GM23338 (cell line): ENCODE measurements around the gene MRGPRE. TPM values are rescaled to one million over a fixed set of nuclear protein-coding genes. Genes with fewer than 3 reads are reported as not detected.

ENCODE experiments used
- ATAC-seq: fragments of 200-7000 bp; cut with Tn5 transposase; 3 replicates; pipeline ENCODE4 v1.9.1; 2020
- DNase-seq: peaks from one replicate; pipeline ENCODE4 v3.0.0-alpha.2; 2015; ENCODE audit warnings: low spot score
- H2AFZ ChIP-seq: fragments of 200-600 bp; sonication (generic); 2 replicates; pipeline ENCODE4 v1.8.0; 2016; ENCODE audit warnings: antibody characterized with exemption, mild to moderate bottlenecking, moderate library complexity
- H3F3A ChIP-seq: fragments of 200-600 bp; sonication (generic); replicated peaks from 2 replicates; pipeline ENCODE4 v1.8.0; 2017; ENCODE audit warnings: antibody characterized with exemption, mixed run types, low read depth
- H3K27ac ChIP-seq: fragments of 200-600 bp; sonication (generic); 2 replicates; pipeline ENCODE4 v1.6.1; 2016; ENCODE audit warnings: low read depth
- H3K27me3 ChIP-seq: fragments of 200-600 bp; sonication (generic); 2 replicates; pipeline ENCODE4 v1.8.0; 2016; ENCODE audit warnings: mild to moderate bottlenecking, mixed run types, moderate library complexity; ENCODE audit not compliant: insufficient read depth
- H3K36me3 ChIP-seq: fragments of 200-600 bp; sonication (generic); 2 replicates; pipeline ENCODE4 v1.8.0; 2016; ENCODE audit warnings: mild to moderate bottlenecking; ENCODE audit not compliant: insufficient read depth
- H3K4me1 ChIP-seq: fragments of 200-600 bp; sonication (generic); 2 replicates; pipeline ENCODE4 v1.8.0; 2016; ENCODE audit warnings: mild to moderate bottlenecking, moderate library complexity; ENCODE audit not compliant: insufficient read depth
- H3K4me2 ChIP-seq: fragments of 200-600 bp; sonication (generic); 2 replicates; pipeline ENCODE4 v1.7.1; 2017; ENCODE audit warnings: mixed run types
- H3K4me3 ChIP-seq: fragments of 200-600 bp; sonication (generic); 2 replicates; pipeline ENCODE4 v1.6.1; 2016; ENCODE audit warnings: mixed run types
- H3K79me2 ChIP-seq: fragments of 200-600 bp; sonication (generic); replicated peaks from 2 replicates; pipeline ENCODE4 v1.8.0; 2017; ENCODE audit warnings: mild to moderate bottlenecking; ENCODE audit not compliant: insufficient read depth
- H3K9me2 ChIP-seq: fragments of 200-600 bp; sonication (generic); 2 replicates; pipeline ENCODE4 v1.8.0; 2017; ENCODE audit not compliant: insufficient read depth
- H4K20me1 ChIP-seq: fragments of 200-600 bp; sonication (generic); replicated peaks from 2 replicates; pipeline ENCODE4 v1.8.0; 2017; ENCODE audit warnings: mild to moderate bottlenecking; ENCODE audit not compliant: insufficient read depth
- H3K27ac Mint-ChIP-seq: 2 replicates; pipeline ENCODE4 v1.8.0; 2020; ENCODE audit warnings: inconsistent platforms, mild to moderate bottlenecking, moderate library complexity, mixed read lengths
- H3K27me3 Mint-ChIP-seq: 3 replicates; pipeline ENCODE4 v1.8.0; 2022; ENCODE audit warnings: low read depth, mild to moderate bottlenecking, moderate library complexity, mixed read lengths, inconsistent platforms; ENCODE audit not compliant: insufficient read depth, poor library complexity
- H3K36me3 Mint-ChIP-seq: 3 replicates; pipeline ENCODE4 v1.8.0; 2021; ENCODE audit warnings: low read depth, mild to moderate bottlenecking, inconsistent platforms, moderate library complexity, mixed read lengths
- H3K4me1 Mint-ChIP-seq: 3 replicates; pipeline ENCODE4 v1.8.0; 2020; ENCODE audit warnings: mild to moderate bottlenecking, inconsistent platforms, mixed read lengths
- H3K4me3 Mint-ChIP-seq: 3 replicates; pipeline ENCODE4 v1.8.0; 2021; ENCODE audit warnings: moderate library complexity, mild to moderate bottlenecking, inconsistent platforms, mixed read lengths
- H3K9me3 Mint-ChIP-seq: 3 replicates; pipeline ENCODE4 v1.8.0; 2020; ENCODE audit warnings: moderate library complexity, mild to moderate bottlenecking, inconsistent platforms, mixed read lengths
- CREB1 ChIP-seq: fragments of 250-450 bp; sonication (Bioruptor Pico); IDR thresholded peaks from 2 replicates; pipeline ENCODE4 v1.5.0; 2020; ENCODE audit warnings: low read depth, mild to moderate bottlenecking, moderate library complexity
- CTCF ChIP-seq, 2 experiments: fragments of 200-600 bp in 1 of 2; sonication (generic) in 1 of 2; conservative IDR thresholded peaks; 2 replicates each; pipeline versions ENCODE4 v1.5.1 to v1.6.1; 2016 to 2017; ENCODE audit warnings: antibody characterized with exemption in 2 of 2, low read depth in 2 of 2, mild to moderate bottlenecking in 2 of 2, moderate library complexity in 1 of 2
- ETS1 ChIP-seq: IDR thresholded peaks from 2 replicates; pipeline ENCODE4 v1.6.1; 2016; ENCODE audit warnings: antibody characterized with exemption
- EZH2 ChIP-seq: fragments of 200-600 bp; sonication (generic); IDR thresholded peaks from one replicate; pipeline ENCODE4 v1.8.0; 2017; ENCODE audit warnings: antibody characterized with exemption, mild to moderate bottlenecking, low read depth; ENCODE audit not compliant: unreplicated experiment
- EZH2phosphoT487 ChIP-seq: fragments of 200-600 bp; sonication (generic); IDR thresholded peaks from one replicate; pipeline ENCODE4 v1.8.1; 2018; ENCODE audit warnings: antibody characterized with exemption; ENCODE audit not compliant: unreplicated experiment
- JUNB ChIP-seq: IDR thresholded peaks from one replicate; pipeline ENCODE4 v1.6.1; 2016; ENCODE audit warnings: antibody characterized with exemption; ENCODE audit not compliant: unreplicated experiment
- POLR2AphosphoS5 ChIP-seq: IDR thresholded peaks from 2 replicates; pipeline ENCODE4 v1.6.1; 2016; ENCODE audit warnings: antibody characterized with exemption, low read depth
- REST ChIP-seq: IDR thresholded peaks from one replicate; pipeline ENCODE4 v1.6.1; 2018; ENCODE audit warnings: antibody characterized with exemption; ENCODE audit not compliant: unreplicated experiment
- STAT1 ChIP-seq: IDR thresholded peaks from one replicate; pipeline ENCODE4 v1.6.1; 2016; ENCODE audit warnings: antibody characterized with exemption; ENCODE audit not compliant: unreplicated experiment
- ZNF114 ChIP-seq: fragments of 250-450 bp; sonication (Bioruptor Pico); IDR thresholded peaks from 2 replicates; pipeline ENCODE4 v1.5.0; 2020; ENCODE audit warnings: mild to moderate bottlenecking, moderate library complexity
- ZNF331 ChIP-seq: fragments of 250-450 bp; sonication (Bioruptor Pico); IDR thresholded peaks from 2 replicates; pipeline ENCODE4 v1.5.0; 2020; ENCODE audit warnings: low read depth, mild to moderate bottlenecking, moderate library complexity
- polyA plus RNA-seq: library from polyadenylated mRNA; unstranded; fragments of >200 nt; fragmentation: Nextera tagmentation; extraction: Ambion mirVana; gene quantifications from 2 replicates; pipeline ENCODE4 v1.2.1, GENCODE V29; 2016
- total RNA-seq: library from RNA; depleted of rRNA; stranded (reverse); fragments of >200 nt; shearing (Covaris generic); gene quantifications from 2 replicates; pipeline ENCODE4 v1.2.3, GENCODE V29; 2014

MRGPRE gene
- total and polyA plus RNA-seq, 2 experiments from 2014 or later = not detected

- TF ChIP-seq ZNF114 (CRISPR knock-in tag) = no peak
- TF ChIP-seq JUNB = no peak
- no peak for TF ChIP-seq REST
- TF ChIP-seq STAT1 = no peak
- no peak for TF ChIP-seq CREB1 (CRISPR knock-in tag)
- no peak for TF ChIP-seq POLR2AphosphoS5
- no peak for TF ChIP-seq CTCF (conservative IDR thresholded peaks at IDR 0.05; ENCODE audit: low read depth in 2 of 2)
- no peak for TF ChIP-seq ETS1
- no peak for TF ChIP-seq ZNF331 (CRISPR knock-in tag)
- no peak for TF ChIP-seq EZH2
- TF ChIP-seq EZH2phosphoT487 = no peak
- H3K27me3 Mint-ChIP-seq = peaks cover 18% of the 10 kb centered on the region
- no peak overlapping the region for H3K4me2 ChIP-seq
- peaks cover 5% of the 10 kb centered on the region for H3K27me3 ChIP-seq
- no peaks in the 10 kb centered on the region for H3F3A ChIP-seq
- H3K36me3 Mint-ChIP-seq = no peaks in the 10 kb centered on the region; the same call in 2 of the 3 replicates
- no peaks in the 10 kb centered on the region for H3K36me3 ChIP-seq
- H4K20me1 ChIP-seq = no peaks in the 10 kb centered on the region
- no peak for DNase-seq
- H3K27ac Mint-ChIP-seq = no peak overlapping the region
- 0 out of 3 replicates have a peak, but pooled peaks cover 2% of the 10 kb centered on the region for H3K9me3 Mint-ChIP-seq
- peaks cover 14% of the 10 kb centered on the region for H3K4me1 Mint-ChIP-seq
- no peak for ATAC-seq
- no peak overlapping the region for H3K4me3 Mint-ChIP-seq
- no peaks in the 10 kb centered on the region for H3K9me2 ChIP-seq
- no peak overlapping the region for H3K27ac ChIP-seq
- no peaks in the 10 kb centered on the region for H3K79me2 ChIP-seq
- H3K4me1 ChIP-seq = no peaks in the 10 kb centered on the region
- H3K4me3 ChIP-seq = no peak overlapping the region
- no peak overlapping the region for H2AFZ ChIP-seq
Observed at GRCh38 chr11:3197044-3197695, 35.0 kb downstream of the MRGPRE start.
